CD4-positive, CD25-positive, alpha-beta regulatory T cell (primary cell): ENCODE results near the gene USF1. TPM values are rescaled to one million over a fixed set of nuclear protein-coding genes. Genes with fewer than 3 reads are reported as not detected.
"Not testable (repeated sequence)": the region's sequence is repeated elsewhere in the genome, so short reads cannot be mapped to it uniquely, and the experiment has no call there.

Experiments used
- ATAC-seq, 2 donors: fragments of 150-1000 bp; cut with Tn5 transposase; one replicate each; pipeline ENCODE4 v1.10.0; 2021; ENCODE audit warnings: low read depth in 2 of 2, moderate number of reproducible peaks in 2 of 2, moderate library complexity in 1 of 2
- DNase-seq, 3 donors: peaks; one replicate each; pipeline versions ENCODE4 v3.0.0 to v3.0.0-alpha.2; 2012 to 2022; ENCODE audit warnings: mixed read lengths in 1 of 3
- H3K27ac ChIP-seq: one replicate; pipeline ENCODE4 v1.7.0; 2013; ENCODE audit warnings: mild to moderate bottlenecking, low read length; ENCODE audit not compliant: insufficient read depth, poor library complexity, severe bottlenecking
- H3K27me3 ChIP-seq: one replicate; pipeline ENCODE4 v1.7.0; 2013; ENCODE audit warnings: low read length; ENCODE audit not compliant: control insufficient read depth, insufficient read depth
- H3K36me3 ChIP-seq: one replicate; pipeline ENCODE4 v1.7.0; 2013; ENCODE audit warnings: mild to moderate bottlenecking, low read length, moderate library complexity; ENCODE audit not compliant: control insufficient read depth, insufficient read depth
- H3K4me1 ChIP-seq: 2 replicates; pipeline ENCODE4 v1.7.0; 2013; ENCODE audit warnings: mild to moderate bottlenecking, low read length; ENCODE audit not compliant: insufficient read depth, control insufficient read depth, poor library complexity, severe bottlenecking
- H3K4me3 ChIP-seq: one replicate; pipeline ENCODE4 v1.7.0; 2013; ENCODE audit warnings: low read depth, mild to moderate bottlenecking, low read length, moderate library complexity
- H3K9me3 ChIP-seq, 2 experiments: 1 replicate in 1 of 2; 2 replicates in 1 of 2; pipeline ENCODE4 v1.7.0; 2013; ENCODE audit warnings: low read length in 2 of 2, mild to moderate bottlenecking in 1 of 2, moderate library complexity in 1 of 2; ENCODE audit not compliant: control insufficient read depth in 2 of 2
- H3K27ac Mint-ChIP-seq, 3 donors: one replicate each; pipeline ENCODE4 v1.8.0; 2020 to 2022; ENCODE audit warnings: mild to moderate bottlenecking in 3 of 3, mixed read lengths in 3 of 3, moderate library complexity in 2 of 3
- H3K27me3 Mint-ChIP-seq: one replicate; pipeline ENCODE4 v1.8.0; 2022; ENCODE audit warnings: mild to moderate bottlenecking, mixed read lengths
- H3K36me3 Mint-ChIP-seq: one replicate; pipeline ENCODE4 v1.8.0; 2020; ENCODE audit warnings: mixed read lengths
- H3K4me1 Mint-ChIP-seq, 4 donors: one replicate each; pipeline ENCODE4 v1.8.0; 2020 to 2022; ENCODE audit warnings: mixed read lengths in 4 of 4, mild to moderate bottlenecking in 1 of 4
- H3K4me3 Mint-ChIP-seq, 4 donors: one replicate each; pipeline ENCODE4 v1.8.0; 2020 to 2022; ENCODE audit warnings: mild to moderate bottlenecking in 4 of 4, mixed read lengths in 4 of 4, moderate library complexity in 3 of 4
- H3K9me3 Mint-ChIP-seq, 7 donors: one replicate each; pipeline ENCODE4 v1.8.0; 2020 to 2022; ENCODE audit warnings: mixed read lengths in 7 of 7, mild to moderate bottlenecking in 3 of 7, moderate library complexity in 2 of 7
- polyA plus RNA-seq, 4 donors: library from polyadenylated mRNA; unstranded; fragments of 300-500 nt; fragmentation: Illumina TruSeq; gene quantifications; one replicate each; pipeline ENCODE4 v1.2.3, GENCODE V29; 2021
- total RNA-seq: library from RNA; stranded (reverse); gene quantifications from one replicate; pipeline ENCODE4 v1.2.3, GENCODE V29; 2022

The USF1 gene
- total and polyA plus RNA-seq, 5 donors from 2014 or later = 4.2 to 102 (median 6.2) TPM

- H3K36me3 Mint-ChIP-seq = no peaks in the 10 kb centered on the region
- no peaks in the 10 kb centered on the region for H3K9me3 Mint-ChIP-seq
- no peak for ATAC-seq
- Histone ChIP-seq H3K27ac (no peak overlapping the region), H3K27me3 (no peaks in the 10 kb centered on the region), H3K4me1 (peaks cover 4% of the 10 kb centered on the region), H3K9me3 (no peaks in the 10 kb centered on the region), H3K4me3 (no peak overlapping the region), H3K36me3 (no peaks in the 10 kb centered on the region)
- DNase-seq = no peak
- H3K27me3 Mint-ChIP-seq = no peaks in the 10 kb centered on the region
- H3K4me1 Mint-ChIP-seq = peaks cover 9 to 16% (median 11%) of the 10 kb centered on the region in 4 donors
- H3K27ac Mint-ChIP-seq = peak overlapping the region in 1 of 3 donors; percentile 20
- peak overlapping the region in 1 of 4 donors; percentile 33 for H3K4me3 Mint-ChIP-seq
Observed at GRCh38 chr1:161032409-161032808, 13.4 kb downstream of the USF1 start.

GRCh38 chr1:161031874-161032273, 13.9 kb downstream of the USF1 start:
- no peak for DNase-seq
- no peak for ATAC-seq
- Histone ChIP-seq H3K9me3 (no peaks in the 10 kb centered on the region), H3K27me3 (no peaks in the 10 kb centered on the region), H3K4me3 (no peak overlapping the region), H3K27ac (no peak overlapping the region), H3K4me1 (no peaks in the 10 kb centered on the region), H3K36me3 (no peaks in the 10 kb centered on the region)
- Mint-ChIP-seq H3K27me3 (no peaks in the 10 kb centered on the region), H3K27ac (peak overlapping the region in 1 of 3 donors; percentile 54), H3K4me3 (peak overlapping the region in 1 of 4 donors; percentile 12), H3K9me3 (no peaks in the 10 kb centered on the region), H3K36me3 (no peaks in the 10 kb centered on the region), H3K4me1 (peaks cover 9 to 11% (median 10%) of the 10 kb centered on the region in 4 donors)

GRCh38 chr1:161029466-161029865, 16.3 kb downstream of the USF1 start:
- not testable (repeated sequence) for H3K36me3 Mint-ChIP-seq, H3K9me3 Mint-ChIP-seq, H3K4me1 ChIP-seq, H3K27ac ChIP-seq, H3K27me3 Mint-ChIP-seq, H3K4me3 ChIP-seq, H3K27ac Mint-ChIP-seq, ATAC-seq, H3K4me3 Mint-ChIP-seq, DNase-seq, H3K27me3 ChIP-seq, H3K9me3 ChIP-seq, H3K36me3 ChIP-seq
- H3K4me1 Mint-ChIP-seq = peaks cover 7 to 12% (median 10%) of the 10 kb centered on the region in 4 donors

GRCh38 chr1:161026954-161027353, 18.8 kb downstream of the USF1 start:
- H3K27ac Mint-ChIP-seq = peak overlapping the region in 1 of 3 donors; percentile 49
- not testable (repeated sequence) for H3K4me1 ChIP-seq, ATAC-seq, H3K9me3 ChIP-seq, H3K36me3 Mint-ChIP-seq, H3K27me3 ChIP-seq, H3K4me3 Mint-ChIP-seq, H3K4me1 Mint-ChIP-seq, DNase-seq, H3K9me3 Mint-ChIP-seq, H3K27ac ChIP-seq, H3K27me3 Mint-ChIP-seq, H3K4me3 ChIP-seq, H3K36me3 ChIP-seq

- peaks cover 11 to 34% (median 27%) of the 10 kb centered on the region in 4 donors for H3K4me1 Mint-ChIP-seq
- H3K4me3 Mint-ChIP-seq = peak overlapping the region in 2 of 4 donors; percentile 14 to 95
Observed at GRCh38 chr1:161022432-161022831, 23.3 kb downstream of the USF1 start.

GRCh38 chr1:161021970-161022353, 23.8 kb downstream of the USF1 start:
- H3K4me3 ChIP-seq = no peak overlapping the region

More at GRCh38 chr1:161022432-161022831, 23.3 kb downstream of the USF1 start:
- H3K27ac Mint-ChIP-seq = peak overlapping the region in 1 of 3 donors; percentile 29
- H3K27ac ChIP-seq, H3K36me3 ChIP-seq, H3K27me3 ChIP-seq, ATAC-seq, DNase-seq, H3K36me3 Mint-ChIP-seq, H3K4me3 ChIP-seq, H3K9me3 Mint-ChIP-seq, H3K27me3 Mint-ChIP-seq, H3K9me3 ChIP-seq: not testable (repeated sequence)
- peaks cover 20% of the 10 kb centered on the region for H3K4me1 ChIP-seq

GRCh38 chr1:161021165-161021969, 24.4 kb downstream of the USF1 start:
- peak overlapping the region; percentile 87 for H3K4me3 ChIP-seq
- Mint-ChIP-seq H3K27me3 (peaks cover 8% of the 10 kb centered on the region), H3K36me3 (no peaks in the 10 kb centered on the region), H3K27ac (peak overlapping the region; percentile 86 to 89 (median 89)), H3K4me1 (peaks cover 11 to 33% (median 29%) of the 10 kb centered on the region in 4 donors), H3K4me3 (peak overlapping the region; percentile 84 to 95 (median 92)), H3K9me3 (no peaks in the 10 kb centered on the region)
- DNase-seq = peak; percentile 87 to 91 (median 89)
- ATAC-seq = peak; percentile 95
- peaks cover 20% of the 10 kb centered on the region for H3K4me1 ChIP-seq
- no peaks in the 10 kb centered on the region for H3K27me3 ChIP-seq
- no peaks in the 10 kb centered on the region for H3K9me3 ChIP-seq
- no peaks in the 10 kb centered on the region for H3K36me3 ChIP-seq
- peak overlapping the region; percentile 48 for H3K27ac ChIP-seq

More at GRCh38 chr1:161021970-161022353, 23.8 kb downstream of the USF1 start:
- no peak overlapping the region for H3K27ac ChIP-seq
- ATAC-seq = no peak
- DNase-seq = no peak
- peaks cover 8% of the 10 kb centered on the region for H3K27me3 Mint-ChIP-seq
- peaks cover 20% of the 10 kb centered on the region for H3K4me1 ChIP-seq
- H3K36me3 Mint-ChIP-seq = no peaks in the 10 kb centered on the region
- no peaks in the 10 kb centered on the region for H3K9me3 ChIP-seq
- no peaks in the 10 kb centered on the region for H3K27me3 ChIP-seq
- H3K9me3 Mint-ChIP-seq = no peaks in the 10 kb centered on the region
- H3K36me3 ChIP-seq = no peaks in the 10 kb centered on the region
- peaks cover 11 to 34% (median 27%) of the 10 kb centered on the region in 4 donors for H3K4me1 Mint-ChIP-seq
- peak overlapping the region in 2 of 3 donors; percentile 29 to 86 for H3K27ac Mint-ChIP-seq
- H3K4me3 Mint-ChIP-seq = peak overlapping the region; percentile 84 to 95 (median 92)
